ENCODE results near the gene SRGAP2B. TPM values are rescaled to one million over a fixed set of nuclear protein-coding genes. Genes with fewer than 3 reads are reported as not detected.
"Not testable (repeated sequence)": the region's sequence is repeated elsewhere in the genome, so short reads cannot be mapped to it uniquely, and the experiment has no call there.

Gene SRGAP2B
- total RNA-seq, 1 experiment from 2014 or later = 57.2 TPM

DNA sequence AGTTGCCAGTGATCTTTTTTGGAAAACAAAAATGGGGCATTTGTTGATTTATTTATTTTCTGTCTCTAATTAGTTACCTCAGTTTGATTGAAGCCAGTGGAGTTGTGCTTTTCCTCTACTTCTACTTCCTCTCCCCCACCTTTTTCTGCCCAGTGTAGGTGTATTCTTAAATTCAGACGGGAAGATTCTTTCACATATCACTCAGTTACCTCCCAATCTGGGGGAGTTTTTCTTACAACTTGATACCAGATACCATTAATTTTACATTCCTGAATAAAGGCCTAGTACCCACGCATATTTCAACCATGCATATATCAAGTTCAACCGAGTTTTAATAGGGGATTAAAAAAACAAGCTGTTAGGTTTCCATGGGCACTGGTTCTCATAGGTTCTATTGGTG lies 16.5 kb upstream of the SRGAP2B start:
- H3K36me3 ChIP-seq (ENCODE audit: low read depth); H3K27ac ChIP-seq; H3F3A ChIP-seq (ENCODE audit: insufficient read depth, low read depth); H3K4me1 ChIP-seq (replicated peaks; ENCODE audit: insufficient read depth); intact Hi-C loops (cut with micrococcal nuclease; ENCODE audit: unreplicated experiment); POLR2A ChIA-PET (ENCODE audit: unreplicated experiment); H3K27me3 ChIP-seq (ENCODE audit: insufficient read depth, low read depth); CTCF ChIA-PET; H3K79me2 ChIP-seq (ENCODE audit: low read depth); H3K4me2 ChIP-seq; H3K9me3 ChIP-seq (ENCODE audit: insufficient read depth, low read depth); H2AFZ ChIP-seq; H3K4me3 ChIP-seq; BruUV-seq (replicated peaks); H3K9me2 ChIP-seq (ENCODE audit: insufficient read depth); H4K20me1 ChIP-seq (ENCODE audit: insufficient read depth); DNase-seq: not testable (repeated sequence)

DNA sequence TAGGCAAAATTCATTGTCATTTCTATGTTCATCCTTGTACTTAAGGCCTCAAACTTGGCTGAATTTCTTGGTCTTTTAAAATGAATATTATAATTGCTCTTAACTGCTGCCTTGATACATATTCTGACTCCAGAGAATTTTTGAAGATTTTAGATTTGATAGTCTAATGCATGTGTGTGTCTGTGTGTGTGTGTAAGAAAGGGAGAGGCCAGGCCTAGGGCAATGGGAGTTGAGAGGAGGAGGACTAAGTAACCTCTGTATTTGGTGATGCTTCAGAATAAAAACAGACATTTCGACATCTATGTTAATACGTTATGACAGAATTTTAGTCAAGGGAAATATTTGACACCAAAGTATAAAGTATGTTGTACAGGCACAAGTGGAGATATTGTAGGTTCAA lies 8.2 kb upstream of the SRGAP2B start:
- not testable (repeated sequence) for BruUV-seq (replicated peaks)

GRCh38 chr1:145101725-145102124 lies 6.6 kb upstream of the SRGAP2B start:
- H3K9me3 ChIP-seq (ENCODE audit: insufficient read depth, low read depth); BruUV-seq (replicated peaks); H4K20me1 ChIP-seq (ENCODE audit: insufficient read depth); H3K4me2 ChIP-seq; H3K27me3 ChIP-seq (ENCODE audit: insufficient read depth, low read depth); H3K27ac ChIP-seq; H3F3A ChIP-seq (ENCODE audit: insufficient read depth, low read depth); H3K79me2 ChIP-seq (ENCODE audit: low read depth); CTCF ChIA-PET; H3K4me1 ChIP-seq (replicated peaks; ENCODE audit: insufficient read depth); H2AFZ ChIP-seq; intact Hi-C loops (cut with micrococcal nuclease; ENCODE audit: unreplicated experiment); H3K36me3 ChIP-seq (ENCODE audit: low read depth); H3K4me3 ChIP-seq; POLR2A ChIA-PET (ENCODE audit: unreplicated experiment); DNase-seq; H3K9me2 ChIP-seq (ENCODE audit: insufficient read depth): not testable (repeated sequence)

More for the DNA sequence above, 8.2 kb upstream of the SRGAP2B start:
- H3K27me3 ChIP-seq (ENCODE audit: insufficient read depth, low read depth); H3K4me1 ChIP-seq (replicated peaks; ENCODE audit: insufficient read depth); H3K36me3 ChIP-seq (ENCODE audit: low read depth); H3K4me2 ChIP-seq; H2AFZ ChIP-seq; H3K27ac ChIP-seq; H3F3A ChIP-seq (ENCODE audit: insufficient read depth, low read depth); CTCF ChIA-PET; DNase-seq; H3K4me3 ChIP-seq; H3K9me2 ChIP-seq (ENCODE audit: insufficient read depth); intact Hi-C loops (cut with micrococcal nuclease; ENCODE audit: unreplicated experiment); H3K9me3 ChIP-seq (ENCODE audit: insufficient read depth, low read depth); POLR2A ChIA-PET (ENCODE audit: unreplicated experiment); H3K79me2 ChIP-seq (ENCODE audit: low read depth); H4K20me1 ChIP-seq (ENCODE audit: insufficient read depth): not testable (repeated sequence)

GRCh38 chr1:145094655-145095211 lies 395 bp downstream of the SRGAP2B start:
- CTCF ChIA-PET; H3K9me3 ChIP-seq (ENCODE audit: insufficient read depth, low read depth); H3K79me2 ChIP-seq (ENCODE audit: low read depth); H3K4me2 ChIP-seq; POLR2A ChIA-PET (ENCODE audit: unreplicated experiment); H3K4me1 ChIP-seq (replicated peaks; ENCODE audit: insufficient read depth); H3F3A ChIP-seq (ENCODE audit: insufficient read depth, low read depth); H3K27me3 ChIP-seq (ENCODE audit: insufficient read depth, low read depth); H3K9me2 ChIP-seq (ENCODE audit: insufficient read depth); BruUV-seq (replicated peaks); H4K20me1 ChIP-seq (ENCODE audit: insufficient read depth); intact Hi-C loops (cut with micrococcal nuclease; ENCODE audit: unreplicated experiment); H3K36me3 ChIP-seq (ENCODE audit: low read depth); H3K27ac ChIP-seq; H2AFZ ChIP-seq: not testable (repeated sequence)
- peak in 1 of 2 experiments; percentile 29 for DNase-seq
- peak overlapping the region; percentile 43; the same call in 1 of the 2 replicates for H3K4me3 ChIP-seq

DNA sequence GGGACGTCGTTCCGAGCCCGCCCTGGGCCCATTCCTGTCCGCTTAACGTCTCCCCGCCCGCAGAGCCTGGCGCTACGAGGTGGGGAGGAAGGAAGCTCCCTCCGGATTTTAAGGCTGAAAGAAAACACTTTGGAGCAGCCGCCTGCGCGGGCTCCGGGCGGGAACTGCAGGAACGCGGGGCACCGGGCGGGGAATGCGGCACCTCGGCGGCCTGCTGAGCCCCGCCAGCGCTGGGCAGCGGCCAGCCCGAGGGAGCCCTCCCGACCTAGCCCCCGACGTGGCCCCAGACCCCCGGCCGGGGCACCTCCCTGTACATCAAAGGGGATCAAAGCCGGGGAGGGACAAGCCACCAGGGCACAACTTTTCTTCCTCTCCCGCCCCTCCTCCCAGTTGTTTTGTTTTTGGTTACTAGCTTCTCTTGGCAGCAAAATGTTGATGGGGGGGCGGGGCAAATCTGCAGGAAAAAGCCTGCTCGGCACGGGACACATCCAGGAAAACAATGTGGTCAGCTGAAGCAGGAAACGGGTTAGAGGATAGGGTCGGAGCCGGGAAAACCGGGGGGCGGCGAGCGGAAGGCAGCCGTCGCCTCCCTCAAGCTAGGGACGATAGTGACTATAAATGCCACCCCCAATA lies 1.5 kb downstream of the SRGAP2B start:
- H3K79me2 ChIP-seq (ENCODE audit: low read depth); H3K27me3 ChIP-seq (ENCODE audit: insufficient read depth, low read depth); H3F3A ChIP-seq (ENCODE audit: insufficient read depth, low read depth); intact Hi-C loops (cut with micrococcal nuclease; ENCODE audit: unreplicated experiment); POLR2A ChIA-PET (ENCODE audit: unreplicated experiment); H3K9me3 ChIP-seq (ENCODE audit: insufficient read depth, low read depth); H3K36me3 ChIP-seq (ENCODE audit: low read depth); BruUV-seq (replicated peaks); H2AFZ ChIP-seq; H3K9me2 ChIP-seq (ENCODE audit: insufficient read depth); H3K4me1 ChIP-seq (replicated peaks; ENCODE audit: insufficient read depth); H3K27ac ChIP-seq; CTCF ChIA-PET; H4K20me1 ChIP-seq (ENCODE audit: insufficient read depth): not testable (repeated sequence)
- H3K4me3 ChIP-seq = peak overlapping the region; percentile 51; the same call in 1 of the 2 replicates
- DNase-seq = peak in 1 of 2 experiments; percentile 41
- peak overlapping the region; percentile 51; the same call in 1 of the 2 replicates for H3K4me2 ChIP-seq

DNA sequence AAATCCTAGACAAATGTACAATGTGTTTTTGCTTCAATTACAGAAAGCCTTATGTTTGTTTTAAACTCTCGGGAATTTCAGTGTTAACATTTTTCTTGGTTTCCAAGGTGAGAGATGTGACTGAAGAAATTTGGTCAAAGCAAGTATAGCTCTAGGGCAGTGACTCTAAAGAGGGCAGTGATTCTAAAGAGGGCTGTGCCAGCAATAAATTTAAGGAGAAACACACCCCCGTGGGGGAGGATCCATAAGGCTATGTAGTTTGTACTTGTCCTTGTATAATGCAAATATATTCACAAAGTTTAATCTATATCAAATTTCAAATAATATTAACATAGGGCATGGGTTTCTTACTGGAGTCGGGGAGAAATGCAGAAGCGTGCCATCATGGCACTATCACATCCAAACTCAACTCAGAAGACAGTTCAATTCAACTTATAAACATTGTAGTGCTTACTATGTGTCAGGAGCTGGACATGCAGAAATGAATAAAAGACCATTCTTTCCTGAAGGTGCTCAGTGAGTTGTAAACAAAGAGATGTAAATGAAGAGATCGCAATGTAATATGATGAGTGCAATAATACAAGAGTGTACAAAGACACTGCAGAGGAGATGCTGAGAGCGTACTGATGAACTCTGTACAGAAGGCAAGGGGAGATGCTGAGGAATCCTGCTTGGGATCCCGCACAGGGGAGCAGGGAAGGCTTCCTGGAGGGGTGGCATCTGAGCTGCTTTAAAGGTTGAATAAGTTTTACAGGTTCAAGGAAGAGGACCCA lies 12.5 kb downstream of the SRGAP2B start:
- H3K27ac ChIP-seq; H3K9me3 ChIP-seq (ENCODE audit: insufficient read depth, low read depth); H3K79me2 ChIP-seq (ENCODE audit: low read depth); H2AFZ ChIP-seq; H3K4me2 ChIP-seq; H3K9me2 ChIP-seq (ENCODE audit: insufficient read depth); CTCF ChIA-PET; H3K4me3 ChIP-seq; DNase-seq; H3K36me3 ChIP-seq (ENCODE audit: low read depth); intact Hi-C loops (cut with micrococcal nuclease; ENCODE audit: unreplicated experiment); BruUV-seq (replicated peaks); H4K20me1 ChIP-seq (ENCODE audit: insufficient read depth); POLR2A ChIA-PET (ENCODE audit: unreplicated experiment); H3K4me1 ChIP-seq (replicated peaks; ENCODE audit: insufficient read depth); H3F3A ChIP-seq (ENCODE audit: insufficient read depth, low read depth); H3K27me3 ChIP-seq (ENCODE audit: insufficient read depth, low read depth): not testable (repeated sequence)

- H3K27me3 ChIP-seq (ENCODE audit: insufficient read depth, low read depth); H3F3A ChIP-seq (ENCODE audit: insufficient read depth, low read depth); H3K9me3 ChIP-seq (ENCODE audit: insufficient read depth, low read depth); H3K9me2 ChIP-seq (ENCODE audit: insufficient read depth); H3K4me3 ChIP-seq; H3K4me1 ChIP-seq (replicated peaks; ENCODE audit: insufficient read depth); intact Hi-C loops (cut with micrococcal nuclease; ENCODE audit: unreplicated experiment); BruUV-seq (replicated peaks); H3K4me2 ChIP-seq; H3K36me3 ChIP-seq (ENCODE audit: low read depth); H3K27ac ChIP-seq; CTCF ChIA-PET; H2AFZ ChIP-seq; POLR2A ChIA-PET (ENCODE audit: unreplicated experiment); DNase-seq; H3K79me2 ChIP-seq (ENCODE audit: low read depth); H4K20me1 ChIP-seq (ENCODE audit: insufficient read depth): not testable (repeated sequence)
Measured at GRCh38 chr1:145080193-145080592, 14.9 kb downstream of the SRGAP2B start.

All from PC-9 (cell line).